A549 (cell line): ENCODE data around the gene NFX1.

Experiments used
- EHMT2 ChIP-seq: fragments of 200-600 bp; sonication (generic); IDR thresholded peaks from 2 replicates; pipeline ENCODE4 v1.6.1; 2016; ENCODE audit warnings: antibody characterized with exemption, low read depth, mild to moderate bottlenecking, moderate library complexity
- EP300 ChIP-seq, 2 experiments: fragments of >200 bp; sonication (Bioruptor Twin); formaldehyde crosslinking; IDR thresholded peaks; 2 replicates in 1 of 2; 3 replicates in 1 of 2; pipeline ENCODE4 v1.6.1; 2016 to 2017
- ESRRA ChIP-seq: fragments of 150-350 bp; IDR thresholded peaks from 2 replicates; pipeline ENCODE4 v1.6.1; 2014; ENCODE audit warnings: mild to moderate bottlenecking, low read length, borderline replicate concordance
- FOXS1 ChIP-seq: fragments of 250-450 bp; sonication (Bioruptor Pico); IDR thresholded peaks from 2 replicates; pipeline ENCODE4 v1.5.0; 2020; ENCODE audit warnings: mild to moderate bottlenecking, moderate library complexity
- KDM1A ChIP-seq: fragments of 200-600 bp; sonication (generic); IDR thresholded peaks from 2 replicates; pipeline ENCODE4 v1.6.1; 2016; ENCODE audit warnings: low read depth, mild to moderate bottlenecking
- KDM5A ChIP-seq: fragments of 200-600 bp; sonication (generic); IDR thresholded peaks from 2 replicates; pipeline ENCODE4 v1.6.1; 2016; ENCODE audit warnings: antibody characterized with exemption, mild to moderate bottlenecking
- NR3C1 ChIP-seq: fragments of >200 bp; sonication (Bioruptor Twin); formaldehyde crosslinking; IDR thresholded peaks from 3 replicates; pipeline ENCODE4 v1.6.1; 2017
- SMC3 ChIP-seq: fragments of >200 bp; sonication (Bioruptor Twin); formaldehyde crosslinking; IDR thresholded peaks from 3 replicates; pipeline ENCODE4 v1.6.1; 2018; ENCODE audit warnings: inconsistent platforms
- TF ChIP-seq, protein P1 (sequence below): fragments of >200 bp; sonication (Bioruptor Twin); formaldehyde crosslinking; IDR thresholded peaks from 3 replicates; pipeline ENCODE4 v1.5.1; 2016
- TF ChIP-seq, protein P2 (sequence below): fragments of 150-350 bp; IDR thresholded peaks from 2 replicates; pipeline ENCODE4 v1.6.1; 2014; ENCODE audit warnings: low read depth, mild to moderate bottlenecking, low read length
- TF ChIP-seq, protein P3 (sequence below): fragments of 450-650 bp; IDR thresholded peaks from 2 replicates; pipeline ENCODE4 v1.6.1; 2014; ENCODE audit warnings: antibody characterized with exemption

DNA sequence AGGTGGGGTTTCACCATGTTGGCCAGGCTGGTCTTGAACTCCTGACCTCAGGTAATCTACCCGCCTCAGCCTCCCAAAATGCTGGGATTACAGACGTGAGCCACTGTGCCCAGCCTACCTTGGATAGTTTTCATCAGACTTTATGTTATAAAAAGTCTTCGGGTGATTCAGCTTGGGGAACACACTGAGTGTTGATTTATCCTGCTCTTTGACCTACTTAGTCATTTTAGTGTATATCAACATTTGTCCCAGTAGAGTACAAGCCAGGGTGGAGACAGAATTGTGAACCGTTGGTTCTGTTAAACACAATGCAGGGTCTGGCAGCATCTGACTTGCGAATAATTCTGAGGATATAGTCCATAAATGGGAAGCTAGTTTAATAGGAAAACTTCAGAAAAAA is 39.7 kb downstream of the NFX1 start:
- TF ChIP-seq ESRRA (no peak), KDM1A (no peak), NR3C1 (no peak), KDM5A (no peak), SMC3 (no peak), EP300 (IDR thresholded peaks at IDR 0.05) (no peak), FOXS1 (CRISPR knock-in tag) (no peak), EHMT2 (no peak)
- TF ChIP-seq, protein P1, sequence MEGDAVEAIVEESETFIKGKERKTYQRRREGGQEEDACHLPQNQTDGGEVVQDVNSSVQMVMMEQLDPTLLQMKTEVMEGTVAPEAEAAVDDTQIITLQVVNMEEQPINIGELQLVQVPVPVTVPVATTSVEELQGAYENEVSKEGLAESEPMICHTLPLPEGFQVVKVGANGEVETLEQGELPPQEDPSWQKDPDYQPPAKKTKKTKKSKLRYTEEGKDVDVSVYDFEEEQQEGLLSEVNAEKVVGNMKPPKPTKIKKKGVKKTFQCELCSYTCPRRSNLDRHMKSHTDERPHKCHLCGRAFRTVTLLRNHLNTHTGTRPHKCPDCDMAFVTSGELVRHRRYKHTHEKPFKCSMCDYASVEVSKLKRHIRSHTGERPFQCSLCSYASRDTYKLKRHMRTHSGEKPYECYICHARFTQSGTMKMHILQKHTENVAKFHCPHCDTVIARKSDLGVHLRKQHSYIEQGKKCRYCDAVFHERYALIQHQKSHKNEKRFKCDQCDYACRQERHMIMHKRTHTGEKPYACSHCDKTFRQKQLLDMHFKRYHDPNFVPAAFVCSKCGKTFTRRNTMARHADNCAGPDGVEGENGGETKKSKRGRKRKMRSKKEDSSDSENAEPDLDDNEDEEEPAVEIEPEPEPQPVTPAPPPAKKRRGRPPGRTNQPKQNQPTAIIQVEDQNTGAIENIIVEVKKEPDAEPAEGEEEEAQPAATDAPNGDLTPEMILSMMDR: no peak
- TF ChIP-seq, protein P2, sequence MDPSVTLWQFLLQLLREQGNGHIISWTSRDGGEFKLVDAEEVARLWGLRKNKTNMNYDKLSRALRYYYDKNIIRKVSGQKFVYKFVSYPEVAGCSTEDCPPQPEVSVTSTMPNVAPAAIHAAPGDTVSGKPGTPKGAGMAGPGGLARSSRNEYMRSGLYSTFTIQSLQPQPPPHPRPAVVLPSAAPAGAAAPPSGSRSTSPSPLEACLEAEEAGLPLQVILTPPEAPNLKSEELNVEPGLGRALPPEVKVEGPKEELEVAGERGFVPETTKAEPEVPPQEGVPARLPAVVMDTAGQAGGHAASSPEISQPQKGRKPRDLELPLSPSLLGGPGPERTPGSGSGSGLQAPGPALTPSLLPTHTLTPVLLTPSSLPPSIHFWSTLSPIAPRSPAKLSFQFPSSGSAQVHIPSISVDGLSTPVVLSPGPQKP: no peak
- TF ChIP-seq, protein P3, sequence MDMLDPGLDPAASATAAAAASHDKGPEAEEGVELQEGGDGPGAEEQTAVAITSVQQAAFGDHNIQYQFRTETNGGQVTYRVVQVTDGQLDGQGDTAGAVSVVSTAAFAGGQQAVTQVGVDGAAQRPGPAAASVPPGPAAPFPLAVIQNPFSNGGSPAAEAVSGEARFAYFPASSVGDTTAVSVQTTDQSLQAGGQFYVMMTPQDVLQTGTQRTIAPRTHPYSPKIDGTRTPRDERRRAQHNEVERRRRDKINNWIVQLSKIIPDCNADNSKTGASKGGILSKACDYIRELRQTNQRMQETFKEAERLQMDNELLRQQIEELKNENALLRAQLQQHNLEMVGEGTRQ: no peak
